ENCODE data around the gene RERE.
"Not testable (repeated sequence)": the region's sequence is repeated elsewhere in the genome, so short reads cannot be mapped to it uniquely, and the experiment has no call there.

Gene RERE

DNA sequence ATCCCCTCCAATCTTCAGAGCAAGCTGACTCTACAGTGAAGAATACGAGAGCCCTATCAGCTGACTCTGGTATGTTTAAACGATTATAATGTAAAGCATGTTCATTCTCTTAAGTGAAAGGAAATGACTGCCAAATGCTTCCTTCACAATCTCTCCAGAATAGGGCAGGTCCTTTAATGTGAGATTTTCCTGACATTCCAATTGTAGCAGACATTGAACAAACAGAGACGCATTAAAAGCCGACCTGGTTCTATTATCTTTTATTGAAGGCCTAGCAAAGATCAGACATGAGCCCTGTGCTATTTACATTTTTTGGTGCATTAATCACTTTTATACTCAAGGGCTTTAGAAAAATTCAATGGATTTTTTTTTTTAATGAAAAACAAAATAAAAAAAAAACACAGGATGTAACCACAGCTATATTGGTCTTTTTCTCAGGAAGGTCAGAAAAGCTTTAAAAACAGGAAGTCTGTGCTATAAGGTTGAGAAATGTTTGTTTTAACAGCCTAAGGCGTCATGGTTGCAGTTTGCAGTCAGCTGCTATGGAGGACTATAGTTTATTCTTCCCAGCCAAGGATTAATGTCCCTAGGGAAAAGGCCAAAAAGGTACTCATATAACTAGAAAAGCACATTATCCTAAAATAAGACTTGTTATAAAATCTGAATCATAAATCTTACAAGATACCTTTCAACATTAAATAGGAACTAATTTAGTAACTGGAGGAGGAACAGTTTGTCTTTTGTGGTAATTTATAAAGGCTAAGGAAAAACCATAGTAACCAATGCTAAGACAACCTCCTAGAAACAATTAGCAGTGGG, 104.8 kb downstream of the RERE start:
- DNase-seq: peak; percentile 83

DNA sequence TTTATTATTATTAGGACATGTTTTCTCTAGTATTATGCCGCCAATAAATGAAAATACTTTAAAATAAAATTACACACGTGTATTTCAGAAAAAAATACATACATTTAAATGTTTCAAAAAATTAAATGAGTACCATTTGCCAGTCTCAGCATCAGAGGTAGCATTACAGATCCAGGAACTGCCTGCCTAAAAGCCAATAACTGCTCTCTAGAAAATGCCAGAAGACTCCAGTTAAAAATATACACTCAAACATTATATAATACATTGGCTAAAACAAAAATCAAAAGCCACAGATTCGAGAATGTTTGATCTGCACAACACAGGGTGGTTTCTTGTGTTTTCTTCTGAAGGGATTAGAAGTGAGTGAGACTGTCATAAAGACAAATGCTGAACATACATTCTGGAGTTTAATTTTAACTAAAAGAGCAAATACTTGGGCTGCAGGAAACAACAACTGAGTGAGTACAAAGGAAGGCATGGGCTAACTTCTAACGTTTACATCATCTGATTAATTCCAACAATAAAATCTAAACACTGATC, 105.5 kb downstream of the RERE start:
- no peak for DNase-seq

DNA sequence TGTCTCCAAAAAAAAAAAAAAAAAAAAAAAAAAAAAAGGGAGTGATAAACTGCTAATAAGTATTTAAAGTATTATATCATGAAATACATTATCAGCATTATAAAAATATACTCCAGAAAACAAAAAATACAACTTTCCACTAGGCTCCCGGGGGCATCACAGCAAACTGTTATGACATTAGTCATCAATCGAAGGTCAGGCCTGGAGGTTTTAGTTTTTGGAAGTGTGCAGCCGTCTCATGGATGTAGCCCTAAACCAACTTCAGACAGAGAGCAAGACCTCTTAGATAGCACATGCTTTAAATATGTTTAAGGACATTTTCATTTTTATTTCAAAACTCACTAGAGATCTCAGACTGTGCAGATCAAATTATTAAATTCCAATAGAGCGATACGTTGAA, 106.3 kb downstream of the RERE start:
- no peak for DNase-seq

DNA sequence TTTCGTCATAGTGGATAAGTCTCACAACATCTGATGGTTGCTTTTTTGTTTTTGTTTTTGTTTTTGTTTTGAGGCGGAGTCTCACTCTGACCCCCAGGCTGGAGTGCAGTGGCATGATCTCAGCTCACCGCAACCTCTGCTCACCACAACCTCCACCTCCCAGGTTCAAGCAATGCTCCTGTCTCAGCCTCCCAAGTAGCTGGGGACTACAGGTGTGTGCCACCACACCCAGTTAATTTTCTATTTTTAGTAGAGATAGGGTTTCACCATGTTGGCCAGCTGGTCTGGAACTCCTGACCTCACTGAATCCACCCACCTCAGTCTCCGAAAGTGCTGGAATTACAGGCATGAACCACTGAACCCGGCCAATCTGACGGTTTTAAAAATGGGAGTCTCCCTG, 109.2 kb downstream of the RERE start:
- DNase-seq: no peak

DNA sequence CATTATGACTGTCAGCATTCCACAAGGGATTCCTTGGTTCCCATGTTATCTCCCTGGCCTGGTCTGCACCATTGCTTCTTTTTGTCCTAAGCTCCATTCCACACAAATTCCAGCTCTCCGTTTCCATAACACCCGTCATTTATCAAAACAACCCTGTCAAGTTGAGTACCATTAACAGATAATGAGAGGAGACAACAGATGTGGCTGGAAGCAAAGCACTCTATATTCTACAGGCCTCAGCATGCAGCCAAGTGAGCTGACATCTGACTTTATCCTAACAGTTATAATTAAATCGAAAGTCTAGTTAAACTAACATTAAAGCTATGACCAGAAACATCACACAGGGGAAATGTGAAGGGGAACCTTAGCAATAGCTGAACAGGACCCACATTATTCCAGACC, 110.4 kb downstream of the RERE start:
- DNase-seq: peak; percentile 84

DNA sequence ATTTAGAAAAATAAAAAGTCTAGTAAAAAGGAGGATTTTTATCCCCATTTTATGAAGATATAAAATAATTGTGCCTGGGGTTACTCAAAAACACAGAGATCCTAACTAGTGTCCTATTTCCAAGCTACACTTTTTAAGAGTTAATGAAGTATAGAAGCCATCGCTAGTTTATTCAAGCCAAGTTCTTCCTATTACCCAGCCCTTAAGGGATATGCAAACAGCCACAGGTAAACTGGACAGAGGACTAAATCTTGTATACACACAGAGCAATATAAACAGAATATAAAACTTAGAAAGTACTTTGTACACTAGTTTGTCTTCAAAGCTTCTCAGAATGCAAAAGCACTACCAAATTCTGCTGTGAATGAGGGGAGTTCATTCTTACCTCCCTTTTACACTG, 111.1 kb downstream of the RERE start:
- DNase-seq: no peak

DNA sequence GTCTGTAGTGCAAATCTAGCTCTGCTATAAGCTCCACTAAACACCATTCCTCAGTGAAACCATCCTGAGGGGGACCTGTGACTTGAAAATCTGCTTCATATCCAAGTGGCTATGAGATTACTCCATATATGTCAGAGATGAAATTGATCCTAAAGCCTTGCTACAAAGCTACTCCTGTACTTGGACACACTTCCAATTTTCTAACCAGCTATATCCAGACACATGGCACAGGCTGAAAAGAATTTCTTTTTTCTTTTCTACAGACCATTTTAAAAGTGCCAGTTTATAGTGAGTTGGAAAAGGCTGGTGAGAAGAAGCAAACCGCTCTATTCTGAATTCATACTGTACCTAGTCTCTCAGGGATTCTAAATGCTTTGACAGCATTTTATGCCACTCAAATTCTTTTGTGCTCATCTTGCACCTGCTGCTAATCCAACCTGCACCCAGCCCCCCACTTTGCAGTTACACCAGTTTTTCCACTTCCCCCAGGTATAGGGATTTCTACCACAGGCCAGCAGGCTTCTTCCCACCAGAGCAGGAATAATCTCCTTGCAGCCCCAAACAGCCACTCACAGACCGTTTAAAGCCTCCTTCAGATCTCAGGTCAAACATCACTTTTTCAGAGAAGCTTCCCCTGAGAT, 112.5 kb downstream of the RERE start:
- no peak for DNase-seq

DNA sequence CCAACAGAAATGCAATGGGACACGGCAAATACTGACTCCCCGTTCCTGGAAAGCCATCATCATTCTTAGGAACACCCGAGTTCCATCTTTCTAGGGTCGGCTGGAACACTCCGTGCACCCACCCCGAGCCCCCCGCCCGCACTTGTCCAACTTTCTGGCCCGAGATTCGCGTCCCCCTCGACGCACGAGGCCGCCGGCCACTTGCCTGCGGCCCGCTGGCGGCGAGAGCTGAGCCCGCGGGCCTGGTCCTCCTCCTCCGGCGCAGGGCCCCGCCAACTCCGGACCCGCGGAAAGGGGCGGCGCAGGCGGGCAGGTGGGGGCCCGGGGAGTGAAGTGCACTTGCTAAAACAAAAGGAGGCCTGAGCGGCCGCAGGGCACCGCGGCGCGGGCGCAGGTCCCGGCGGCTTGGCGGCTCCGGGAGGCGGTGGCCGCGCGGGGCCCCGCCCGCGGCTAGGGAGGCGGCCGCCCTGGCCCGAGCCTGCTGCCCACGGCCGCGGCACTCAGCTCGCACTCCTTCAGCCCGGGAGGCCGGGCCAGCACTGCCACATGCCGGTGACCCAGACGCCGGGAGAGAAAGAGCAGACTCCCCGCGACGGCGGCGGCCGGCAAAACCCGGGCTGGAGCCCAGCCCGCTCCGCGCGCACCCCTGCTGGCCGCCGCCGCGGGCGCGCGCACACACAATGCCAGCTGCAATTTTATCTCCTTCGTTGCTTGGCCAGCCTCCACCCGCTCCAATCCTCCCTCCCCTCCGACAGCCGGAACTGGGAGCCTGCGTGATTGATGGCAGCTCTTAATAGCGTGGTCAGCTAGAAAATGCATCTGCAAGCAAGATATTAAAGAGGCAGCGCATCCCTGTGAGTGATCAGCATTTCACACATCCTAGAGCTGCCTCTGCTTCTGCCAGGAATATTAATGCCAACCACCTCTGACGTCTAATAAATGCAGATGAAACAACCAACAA, 114.3 kb downstream of the RERE start:
- DNase-seq: peak; percentile 98

DNA sequence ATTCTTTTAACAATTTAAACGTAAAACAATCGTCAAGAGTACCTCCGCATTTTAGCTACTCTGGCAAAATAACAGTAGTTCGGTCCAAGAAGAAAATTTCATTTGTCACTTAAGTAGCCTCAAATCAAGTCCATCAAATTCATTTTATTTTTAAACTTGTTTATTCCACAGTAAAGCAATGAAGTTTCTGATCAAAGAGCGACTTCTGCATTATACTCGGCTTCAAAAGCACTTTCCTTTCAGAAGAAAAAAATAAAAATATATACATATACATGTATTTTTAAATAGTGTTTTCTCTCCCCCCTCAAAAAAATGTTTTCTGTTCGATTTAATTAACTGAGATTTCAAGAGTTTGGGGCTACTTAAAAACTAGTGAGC, 115.0 kb downstream of the RERE start:
- no peak for DNase-seq

DNA sequence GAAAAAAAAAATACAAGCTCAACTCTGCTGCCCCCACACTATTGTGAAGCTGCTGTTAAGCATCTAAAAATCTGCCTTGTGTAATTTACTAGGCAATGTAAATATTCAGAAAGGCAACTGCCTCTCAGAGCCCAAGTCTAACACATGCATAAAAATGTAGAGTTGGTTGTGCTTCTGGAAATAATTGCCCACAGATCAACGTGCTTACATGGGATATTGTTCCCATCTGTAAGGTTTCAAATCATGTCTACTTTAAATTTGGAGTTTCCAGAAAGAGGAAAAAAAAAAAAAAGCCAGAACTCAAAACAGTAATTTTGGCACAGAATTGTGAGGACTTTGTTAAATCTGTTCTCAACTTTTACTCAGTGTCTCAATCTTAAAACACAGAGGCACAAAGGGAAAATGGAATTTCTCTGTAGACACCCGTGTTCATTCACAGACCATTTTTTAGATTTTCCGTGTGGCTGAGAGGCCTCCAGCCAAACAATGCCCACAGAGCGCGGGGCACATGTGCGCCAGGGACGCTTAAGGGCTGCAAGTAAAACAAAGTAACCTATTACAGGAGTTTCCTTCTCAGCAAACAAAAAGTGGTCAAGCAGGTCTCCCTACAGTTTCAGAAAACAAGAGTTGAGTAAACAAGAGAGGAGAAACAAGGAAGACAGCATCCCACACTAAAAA, 115.5 kb downstream of the RERE start:
- no peak for DNase-seq

DNA sequence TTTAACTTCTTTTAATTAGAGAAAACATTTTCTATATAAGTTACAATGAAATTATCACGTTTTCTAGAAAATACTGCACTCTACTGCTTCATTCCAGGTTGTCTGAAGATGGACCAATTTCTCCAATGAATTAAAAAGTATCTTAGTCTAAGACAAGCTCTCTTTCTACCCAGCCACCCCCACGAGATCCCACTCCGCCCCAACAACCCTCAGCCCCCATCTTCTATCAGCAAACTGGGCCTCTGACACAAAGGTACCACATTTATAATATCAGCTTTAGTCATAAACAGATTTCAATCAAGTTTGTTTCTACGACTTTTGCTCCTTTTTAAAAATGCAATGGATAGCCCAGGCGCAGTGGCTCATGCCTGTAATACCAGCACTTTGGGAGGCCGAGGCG, 117.8 kb downstream of the RERE start:
- no peak for DNase-seq

DNA sequence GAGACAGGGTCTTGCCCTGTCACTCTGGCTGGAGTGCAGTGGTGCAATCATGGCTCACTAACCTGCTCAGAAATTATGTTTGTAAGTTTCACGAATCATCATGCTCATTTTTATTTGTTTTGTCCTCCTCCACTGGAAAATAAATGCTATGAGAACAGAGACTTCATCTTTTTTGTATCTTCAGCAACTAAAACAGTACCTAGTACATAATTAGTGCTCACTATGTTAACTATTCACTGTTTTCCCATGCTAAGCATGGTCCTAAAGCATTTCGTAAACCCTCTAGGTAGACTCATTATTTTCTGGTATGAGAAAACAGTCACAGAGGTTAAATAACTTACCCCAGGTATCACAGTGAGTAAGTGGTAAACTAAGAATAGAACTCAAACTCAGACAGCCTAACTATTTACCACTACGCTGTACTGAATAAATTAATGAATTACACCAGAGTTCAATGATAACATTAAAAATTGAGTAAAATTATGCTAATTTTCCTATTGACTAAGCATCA, 118.4 kb downstream of the RERE start:
- DNase-seq: no peak

DNA sequence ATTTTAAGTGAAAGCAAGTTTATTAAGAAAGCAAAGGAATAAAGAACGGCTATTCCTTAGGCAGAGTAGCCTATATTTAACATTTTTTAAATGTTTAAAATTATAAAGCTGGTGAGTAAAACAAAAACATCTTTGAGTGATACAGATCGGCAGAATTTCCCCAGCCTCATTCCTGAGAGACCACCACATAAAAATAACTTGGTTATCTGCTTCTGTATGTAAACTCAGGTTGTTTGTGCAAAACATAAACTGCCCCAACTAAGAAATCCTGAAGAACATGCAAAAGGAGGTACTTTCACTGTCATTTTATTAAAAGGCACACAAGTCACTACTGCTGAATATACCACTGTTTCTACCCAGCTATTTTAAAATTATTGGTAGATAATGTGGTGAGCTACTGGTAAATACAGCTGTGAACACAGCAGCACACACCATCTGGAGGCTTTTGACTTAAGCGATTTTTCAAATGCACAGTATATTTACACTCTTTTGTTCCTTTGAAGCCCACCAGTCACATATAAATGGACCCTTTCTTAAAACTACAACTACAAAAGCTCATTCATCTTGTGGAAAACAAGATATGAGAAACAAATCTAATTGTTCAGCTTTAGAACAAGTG, 119.3 kb downstream of the RERE start:
- peak; percentile 52 for DNase-seq

DNA sequence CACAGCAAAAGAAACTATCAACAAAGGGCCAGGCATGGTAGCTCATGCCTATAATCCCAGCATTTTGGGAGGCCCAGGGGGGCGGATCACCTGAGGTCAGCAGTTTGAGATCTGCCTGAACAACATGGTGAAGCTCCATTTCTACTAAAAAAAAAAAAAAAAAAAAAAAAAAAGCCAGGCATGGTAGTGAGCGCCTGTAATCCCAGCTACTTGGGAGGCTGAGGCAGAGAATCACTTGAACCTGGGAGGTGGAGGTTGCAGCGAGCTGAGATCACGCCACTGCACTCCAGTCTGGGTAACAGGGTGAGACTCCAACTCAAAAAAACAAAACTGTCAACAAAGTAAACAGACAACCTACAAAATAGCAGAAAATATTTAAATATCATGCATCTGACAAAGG, 122.0 kb downstream of the RERE start:
- DNase-seq: not testable (repeated sequence)

DNA sequence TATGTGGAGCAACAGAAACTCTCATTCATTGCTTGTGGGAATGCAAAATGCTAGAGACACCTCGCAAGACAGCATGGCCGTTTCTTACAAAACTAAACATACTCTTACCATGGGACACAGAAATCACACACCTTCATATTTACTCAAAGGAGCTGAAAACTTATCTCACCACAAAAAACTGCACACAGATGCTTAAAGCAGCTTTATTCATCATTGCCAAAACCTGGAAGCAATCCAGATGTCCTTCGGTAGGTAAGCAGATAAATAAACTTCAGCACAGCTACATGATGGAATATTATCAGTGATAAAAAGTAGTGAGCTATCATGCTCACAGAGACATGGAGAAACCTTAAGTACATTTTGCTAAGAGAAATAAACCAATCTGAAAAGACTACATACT, 124.3 kb downstream of the RERE start:
- no peak for DNase-seq

DNA sequence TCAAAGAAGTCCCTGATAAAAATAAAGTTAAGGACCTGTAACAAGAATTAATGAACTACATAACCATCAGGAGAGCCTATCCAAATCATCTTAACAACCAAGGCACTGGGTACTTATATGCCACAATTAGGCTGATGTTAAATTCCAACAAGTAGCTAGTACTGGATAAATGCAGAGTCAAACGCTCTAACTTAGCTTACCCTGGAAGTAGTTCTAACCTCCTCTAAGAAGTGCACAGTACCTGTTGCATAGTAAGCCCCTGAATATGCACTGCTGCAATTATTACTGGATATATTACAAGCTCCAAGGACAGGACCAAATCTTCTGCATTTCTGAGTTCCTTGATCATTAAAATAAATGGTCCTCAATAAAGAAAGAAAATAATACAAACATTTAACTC, 125.8 kb downstream of the RERE start:
- DNase-seq: no peak

DNA sequence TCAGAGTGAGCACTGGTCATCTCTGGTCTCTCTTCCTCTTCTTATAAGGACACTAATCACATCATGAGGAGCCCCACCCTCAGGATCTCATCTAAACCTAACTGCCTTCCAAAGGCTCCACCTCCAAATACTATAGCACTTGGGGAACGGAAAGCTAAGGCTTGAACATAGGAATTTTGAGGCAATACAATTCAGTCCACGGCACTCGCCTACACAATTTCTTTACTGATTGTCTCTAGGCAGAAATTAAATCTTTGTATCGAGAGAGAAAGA, 127.3 kb downstream of the RERE start:
- no peak for DNase-seq

DNA sequence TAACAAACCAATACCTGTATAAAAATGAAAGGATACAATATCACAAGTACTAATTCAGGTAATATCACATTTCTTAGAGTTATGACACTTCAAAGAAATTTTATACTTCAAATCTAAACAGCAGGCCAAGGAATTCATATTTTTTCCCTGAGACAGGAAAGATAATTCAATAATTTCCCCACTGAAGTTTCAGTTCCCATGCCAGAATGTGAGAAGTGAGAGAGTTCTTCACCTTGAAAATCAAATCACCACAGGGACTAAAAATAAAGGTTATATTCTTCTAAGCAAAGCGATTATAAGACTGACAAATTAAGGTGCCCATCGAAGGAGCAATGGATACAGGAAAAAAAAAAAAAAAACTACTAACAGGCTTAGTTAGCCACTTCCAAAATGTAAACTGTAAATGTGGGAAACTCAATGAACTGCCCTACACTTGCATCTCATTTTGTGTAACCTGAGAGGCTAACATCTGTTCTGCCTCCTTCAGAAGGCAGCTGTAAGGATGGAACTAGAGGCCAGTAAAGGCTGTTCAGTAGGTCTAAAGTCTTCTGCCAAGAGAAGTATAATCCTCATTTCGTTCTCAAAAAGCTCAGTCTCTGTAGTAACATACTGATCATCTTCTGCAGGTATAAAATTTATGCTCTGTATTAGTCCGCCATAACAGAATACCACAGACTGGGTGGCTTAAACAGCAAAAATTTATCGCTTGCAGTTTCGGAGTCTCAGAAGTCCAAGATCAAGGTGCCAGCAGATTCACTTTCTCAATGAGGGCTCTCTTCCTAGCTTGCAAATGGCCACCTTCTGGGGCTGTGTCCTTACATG, 127.8 kb downstream of the RERE start:
- DNase-seq: peak; percentile 23

DNA sequence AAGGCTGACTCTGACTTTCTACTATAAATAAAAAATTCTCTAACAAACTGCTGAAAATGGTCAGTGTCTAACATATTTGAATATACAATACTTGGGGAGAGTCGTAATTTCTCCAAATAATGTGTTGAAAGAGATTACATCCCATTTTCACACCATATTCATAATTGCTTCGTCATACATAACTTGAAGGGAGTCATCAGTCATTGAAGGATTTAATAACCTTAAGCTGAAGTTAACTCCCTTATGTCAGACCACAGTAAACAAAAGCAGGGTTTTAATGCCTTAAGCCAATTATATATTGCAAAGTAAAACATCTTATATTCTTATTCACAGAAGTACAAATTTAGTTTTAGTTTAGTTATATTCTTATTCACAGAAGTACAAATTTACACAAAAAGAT, 129.9 kb downstream of the RERE start:
- no peak for DNase-seq

DNA sequence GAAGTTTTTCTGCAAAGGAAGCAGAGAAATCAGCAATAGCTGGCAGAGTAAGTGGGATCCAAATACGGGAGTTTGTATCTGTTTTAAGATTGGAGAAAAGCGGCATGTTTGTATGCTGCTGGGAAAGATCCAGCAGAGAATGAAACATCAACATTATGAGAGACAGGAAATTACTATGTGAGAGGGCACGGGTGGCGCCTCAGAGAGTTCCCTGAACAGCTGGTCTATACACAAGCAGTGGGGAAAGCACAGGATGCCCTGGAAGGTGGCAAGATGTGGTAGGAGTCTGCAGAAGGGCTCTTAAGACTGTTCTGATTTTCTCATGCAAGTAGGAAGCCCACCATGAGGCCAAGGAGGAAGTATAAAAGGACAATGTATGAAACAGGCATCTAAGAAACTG, 130.4 kb downstream of the RERE start:
- DNase-seq: peak; percentile 29

DNA sequence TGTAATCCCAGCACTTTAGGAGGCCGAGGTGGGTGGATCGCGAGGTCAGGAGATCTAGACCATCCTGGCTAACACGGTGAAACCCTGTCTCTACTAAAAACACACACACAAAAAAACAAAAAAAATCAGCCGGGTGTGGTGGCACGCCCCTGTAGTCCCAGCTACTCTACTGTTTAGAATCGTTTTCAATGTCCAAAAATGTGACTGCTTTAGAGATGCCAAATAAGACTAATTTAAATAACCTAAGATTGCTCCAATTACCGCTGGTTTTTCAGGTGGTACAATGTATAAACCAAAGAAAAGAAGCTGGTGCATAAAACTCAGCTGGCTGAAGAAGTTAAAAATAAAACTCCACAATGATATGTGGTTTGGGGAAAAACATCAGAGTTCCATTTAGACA, 132.0 kb downstream of the RERE start:
- no peak for DNase-seq

Data from NCI-H1092 (cell line).